Hematopoietic multipotent progenitor cell treated with erythropoietin and hydrocortisone succinate and interleukin-3 and kit ligand, for 15 days (in vitro differentiated cells): ENCODE results near the gene SUV39H1.

Source experiments
- DNase-seq: peaks from one replicate; pipeline ENCODE4 v3.0.0-alpha.2; 2015; ENCODE audit warnings: low spot score

The SUV39H1 gene

DNA sequence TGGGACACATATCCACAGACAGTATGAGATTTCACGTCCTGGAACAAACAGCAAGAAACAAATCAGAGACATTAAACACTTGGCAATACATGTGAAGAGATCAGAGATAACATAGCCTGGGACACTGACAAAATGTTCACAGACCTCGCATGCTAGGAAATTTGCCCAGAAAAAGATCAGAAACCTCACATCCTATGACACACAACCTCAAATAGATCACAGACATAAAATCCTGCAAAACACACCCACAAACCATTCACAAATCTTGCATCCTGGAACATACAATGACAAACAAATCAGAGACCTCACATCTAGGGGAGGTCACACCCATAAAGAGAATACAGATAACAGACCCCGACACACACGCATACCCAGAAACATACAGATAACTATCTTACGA is 18.0 kb downstream of the SUV39H1 start:
- no peak for DNase-seq

DNA sequence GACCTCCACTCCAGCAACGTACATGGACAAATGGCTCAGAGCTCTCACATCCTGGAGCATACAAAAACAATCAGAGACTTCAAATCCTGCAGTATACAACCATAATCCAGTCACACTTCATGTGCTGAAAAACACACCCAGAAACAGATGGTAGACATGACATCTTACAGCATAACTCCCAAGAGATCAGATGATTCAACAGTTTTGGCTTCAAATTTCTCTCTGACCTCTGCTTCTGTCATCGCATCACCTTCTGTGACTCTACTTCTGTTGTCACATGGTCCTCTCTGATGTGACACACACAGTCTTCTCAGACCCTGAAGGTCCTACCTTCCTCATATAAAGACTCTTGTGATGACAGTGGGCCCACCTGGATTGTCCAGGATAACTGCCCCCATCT is 18.5 kb downstream of the SUV39H1 start:
- DNase-seq: peak; percentile 38

DNA sequence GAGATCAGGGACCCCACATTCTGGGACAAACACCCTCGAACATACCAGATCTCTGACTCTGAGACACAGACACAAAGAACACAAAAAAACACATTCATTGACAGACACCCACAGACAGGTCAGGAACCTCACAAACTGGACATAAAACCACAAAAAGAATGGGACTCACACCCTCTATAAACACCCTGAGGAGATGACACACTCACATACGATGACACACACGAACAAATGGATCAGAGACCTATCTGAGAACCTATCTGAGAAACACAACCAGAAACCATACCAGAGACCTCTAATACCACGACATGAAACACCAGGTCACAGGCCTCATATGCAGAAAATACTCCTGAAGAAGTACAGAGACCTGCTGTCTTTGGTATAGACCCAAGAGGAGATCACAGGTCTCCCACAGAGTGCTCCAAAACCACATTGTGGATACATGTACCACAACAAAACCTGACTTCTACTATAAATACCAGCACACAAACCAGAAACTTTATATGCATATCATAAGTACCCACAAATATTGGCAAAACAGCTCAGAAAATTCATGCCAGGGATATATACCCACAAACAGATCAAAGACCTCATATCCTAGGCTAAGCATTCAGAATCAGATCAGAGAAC is 19.5 kb downstream of the SUV39H1 start:
- no peak for DNase-seq

DNA sequence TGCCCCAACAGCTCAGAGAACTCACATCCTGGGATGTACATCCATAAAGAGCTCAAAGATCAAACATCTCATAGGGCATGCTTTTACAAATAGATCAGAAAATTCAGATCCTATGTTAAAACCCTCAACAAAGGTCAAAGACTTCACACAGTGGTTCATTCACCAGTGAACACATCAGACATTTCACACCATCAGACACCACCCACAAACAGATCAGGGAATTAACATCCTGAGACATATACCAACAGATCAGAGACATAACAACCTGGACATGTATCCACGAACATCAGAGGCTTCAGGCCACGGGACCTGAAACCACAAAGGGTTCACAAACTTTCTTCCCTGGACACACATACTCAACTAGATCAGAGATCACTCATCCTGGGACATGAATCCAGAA is 23.4 kb downstream of the SUV39H1 start:
- no peak for DNase-seq

DNA sequence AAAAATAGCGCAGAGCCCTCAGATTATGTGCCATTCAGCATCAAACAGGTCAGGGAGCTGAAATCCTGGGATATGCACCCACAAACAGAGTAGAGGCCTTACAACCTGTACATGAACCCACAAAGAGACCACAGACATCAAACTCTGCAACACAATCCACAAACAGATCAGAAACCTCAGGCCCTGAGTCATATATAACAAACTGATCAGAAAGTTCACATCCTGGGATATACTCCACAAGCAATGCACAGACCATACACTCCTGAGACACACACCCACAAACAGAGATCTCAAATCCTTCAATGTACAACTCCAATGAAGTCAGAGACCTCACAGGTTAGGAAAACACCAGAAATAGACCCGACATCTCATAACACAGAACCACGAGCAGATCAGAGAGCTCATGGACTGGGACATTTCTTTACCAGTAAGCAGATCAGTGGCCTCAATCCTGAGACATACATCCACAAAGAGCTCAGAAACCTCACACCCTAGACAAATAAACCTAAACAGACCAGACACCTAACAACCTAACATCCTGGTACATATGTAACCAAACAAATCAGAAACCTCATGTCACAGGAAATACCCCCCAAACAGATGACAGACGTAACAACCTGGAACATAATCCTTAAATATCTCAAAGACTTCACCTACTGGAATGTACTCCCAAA is 24.2 kb downstream of the SUV39H1 start:
- DNase-seq: no peak

DNA sequence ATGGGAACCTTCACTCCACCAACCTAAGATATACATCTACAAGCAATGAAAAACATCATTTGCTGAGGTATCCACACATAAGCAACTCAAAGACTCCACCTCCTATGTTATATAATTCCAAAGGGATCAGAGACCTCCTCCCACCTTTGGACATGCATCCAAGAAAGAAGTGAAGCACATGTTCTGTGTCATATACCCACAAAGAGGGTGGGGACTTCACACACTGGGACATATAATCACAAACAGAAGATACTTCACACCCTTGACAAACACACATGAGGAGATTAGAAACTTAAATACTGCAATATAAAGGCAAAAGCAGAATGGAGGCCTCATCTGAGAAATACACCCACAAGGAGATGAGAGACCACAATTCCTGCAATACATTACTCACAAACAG is 25.4 kb downstream of the SUV39H1 start:
- no peak for DNase-seq

DNA sequence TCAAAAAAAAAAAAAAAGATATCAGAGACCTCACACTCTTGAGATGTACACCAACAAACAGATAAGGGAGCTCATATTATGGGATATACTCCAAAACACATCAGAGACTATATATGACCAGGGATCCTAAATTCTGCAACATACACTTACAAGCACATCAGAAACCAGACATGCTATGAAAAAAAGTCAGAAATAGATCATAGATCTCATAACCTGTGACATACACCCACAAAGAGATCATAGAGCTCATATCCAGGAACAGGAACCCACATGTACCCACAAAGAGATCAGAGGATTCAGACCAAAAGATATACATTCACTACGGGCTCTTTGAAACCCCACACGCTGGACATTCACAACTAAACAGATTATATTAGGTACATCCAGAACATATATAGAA is 30.1 kb downstream of the SUV39H1 start:
- DNase-seq: no peak

DNA sequence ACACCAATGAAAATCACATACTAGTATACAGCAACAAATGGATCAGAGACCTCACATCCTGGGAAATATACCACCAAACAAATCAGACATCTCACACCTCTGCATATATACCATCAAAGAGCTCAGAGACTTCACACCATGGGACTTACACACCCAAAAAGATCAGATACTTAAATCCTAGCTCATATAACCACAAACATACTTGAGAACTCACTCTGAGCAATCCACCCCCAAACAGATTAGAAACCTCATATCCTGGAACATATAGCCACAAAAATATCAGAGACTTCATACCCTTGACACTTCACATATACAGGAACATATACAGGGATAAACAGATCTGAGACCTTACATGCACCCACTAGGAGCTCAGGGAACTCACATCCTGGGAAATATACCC is 32.1 kb downstream of the SUV39H1 start:
- DNase-seq: no peak

DNA sequence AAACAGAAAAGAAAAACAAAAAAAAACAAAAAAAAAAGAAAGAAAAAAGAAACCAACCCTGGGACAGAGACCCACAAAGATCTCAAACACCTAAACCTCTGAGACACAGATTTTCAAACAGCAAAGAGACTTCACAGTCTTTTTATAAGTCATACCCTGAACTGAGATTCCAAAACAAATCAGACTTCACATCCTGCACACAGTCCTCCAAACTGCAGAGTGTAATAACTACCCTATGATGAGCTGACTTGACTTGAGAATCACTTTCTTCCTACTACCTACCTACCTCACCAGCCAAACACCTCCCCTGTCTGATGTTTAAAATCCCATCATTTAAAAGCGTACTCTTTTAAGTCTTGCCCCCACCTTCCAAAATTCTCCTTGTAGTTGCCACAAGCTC is 39.8 kb downstream of the SUV39H1 start:
- no peak for DNase-seq

DNA sequence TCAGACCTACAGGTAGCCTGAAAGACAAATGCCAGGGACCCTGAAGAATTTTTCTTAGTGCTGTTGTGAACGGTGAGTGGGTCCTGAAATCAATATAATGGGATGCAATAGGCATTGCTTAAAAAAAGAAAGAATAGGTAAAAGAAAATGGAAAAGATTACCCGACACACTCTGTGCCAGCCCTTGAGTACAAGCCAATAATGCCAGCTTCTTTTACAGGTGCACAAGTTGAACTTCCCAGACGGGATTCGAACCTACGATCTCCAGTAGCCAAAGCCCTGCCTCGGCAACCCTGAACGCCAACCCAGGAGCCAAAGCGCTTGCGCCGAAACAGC is 40.3 kb downstream of the SUV39H1 start:
- no peak for DNase-seq

DNA sequence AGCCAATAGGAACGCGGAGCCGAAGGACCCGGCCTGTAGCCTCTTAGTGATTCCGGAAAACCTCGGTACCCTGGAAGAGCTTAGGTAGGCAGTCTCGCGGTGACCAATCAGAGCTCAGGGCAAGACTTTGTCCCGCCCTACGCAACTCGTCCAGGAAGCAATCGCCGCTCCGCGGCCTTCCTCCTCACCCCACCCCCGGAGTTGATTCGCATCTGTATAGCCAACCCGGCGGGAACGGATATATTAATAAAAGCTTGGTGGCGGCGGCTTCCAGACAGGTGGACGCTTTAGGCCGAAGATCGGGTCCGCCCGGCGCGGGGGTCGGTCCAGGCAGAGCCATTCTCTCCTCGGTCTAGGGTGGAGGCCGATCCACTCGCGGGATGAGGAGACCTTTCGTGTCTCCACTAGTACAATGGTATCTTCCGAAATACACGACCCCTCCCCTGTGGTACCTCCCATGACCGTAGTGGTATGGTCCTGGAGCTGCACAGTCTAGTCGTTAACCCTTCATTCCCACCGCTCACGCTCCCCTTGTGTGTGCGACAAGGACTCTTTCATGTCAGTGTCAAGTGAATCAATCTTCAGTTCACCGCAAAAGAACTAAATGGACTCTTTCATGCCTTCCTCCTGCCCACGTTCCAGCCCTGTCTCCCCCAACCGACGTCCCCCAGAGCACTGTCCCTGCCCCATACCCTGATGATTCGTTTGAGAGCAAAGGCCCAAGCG is 40.8 kb downstream of the SUV39H1 start:
- peak; percentile 93 for DNase-seq

DNA sequence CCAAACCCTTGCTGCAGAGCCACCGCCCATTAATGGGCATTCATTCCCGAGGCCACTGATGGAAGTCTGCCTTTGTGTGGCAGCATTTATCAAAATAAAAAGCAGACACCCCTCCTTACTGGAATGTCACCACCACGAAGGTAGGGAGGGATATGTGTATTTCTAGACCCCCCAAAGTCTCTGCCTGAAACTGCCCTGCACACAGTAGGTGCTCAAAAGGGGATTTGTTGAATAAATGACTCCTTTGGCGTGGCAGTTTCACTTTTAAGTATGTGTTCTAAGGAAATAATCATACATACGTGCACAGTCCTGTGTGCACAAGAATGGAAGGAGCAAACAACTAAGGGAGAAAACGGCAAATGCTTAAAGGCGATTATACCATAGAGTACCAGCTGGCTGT is 41.4 kb downstream of the SUV39H1 start:
- DNase-seq: peak; percentile 14

DNA sequence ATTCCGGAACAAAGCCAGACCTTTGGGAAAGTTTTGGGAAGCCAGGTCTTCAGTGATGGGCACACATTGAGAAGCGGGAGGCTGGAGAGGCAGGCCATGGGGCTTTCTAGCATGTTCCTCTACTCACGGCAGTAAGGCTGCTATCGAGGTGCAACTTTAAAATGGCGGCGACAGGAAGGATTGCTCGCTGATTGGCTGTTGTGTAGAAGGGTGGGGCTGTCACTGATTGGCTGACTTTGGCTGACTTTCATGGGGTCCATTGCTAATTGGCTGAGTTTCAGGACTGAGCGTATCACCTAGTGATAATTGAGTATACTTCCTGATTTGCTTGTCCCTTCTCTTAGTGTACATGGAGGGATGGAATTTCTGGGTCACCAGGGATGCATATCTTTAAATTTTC is 45.3 kb downstream of the SUV39H1 start:
- no peak for DNase-seq

DNA sequence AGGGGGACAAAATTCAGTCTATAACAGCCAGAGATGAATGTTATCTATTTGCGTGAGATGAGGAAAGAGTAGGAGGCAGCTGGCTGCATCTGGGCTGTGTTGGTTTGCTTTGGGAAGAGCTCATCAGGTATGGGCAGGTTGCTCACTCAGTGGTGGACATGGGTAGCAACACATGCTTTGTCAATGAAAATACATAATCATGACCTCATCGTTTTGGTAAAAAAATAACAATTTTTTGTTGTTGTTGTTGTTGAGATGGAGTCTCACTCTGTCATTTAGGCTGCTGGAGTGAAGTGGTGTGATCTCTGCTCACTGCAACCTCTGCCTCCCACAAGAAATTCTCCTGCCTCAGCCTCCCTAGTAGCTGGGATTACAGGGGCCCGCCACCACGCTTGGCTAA is 48.7 kb downstream of the SUV39H1 start:
- DNase-seq: no peak

DNA sequence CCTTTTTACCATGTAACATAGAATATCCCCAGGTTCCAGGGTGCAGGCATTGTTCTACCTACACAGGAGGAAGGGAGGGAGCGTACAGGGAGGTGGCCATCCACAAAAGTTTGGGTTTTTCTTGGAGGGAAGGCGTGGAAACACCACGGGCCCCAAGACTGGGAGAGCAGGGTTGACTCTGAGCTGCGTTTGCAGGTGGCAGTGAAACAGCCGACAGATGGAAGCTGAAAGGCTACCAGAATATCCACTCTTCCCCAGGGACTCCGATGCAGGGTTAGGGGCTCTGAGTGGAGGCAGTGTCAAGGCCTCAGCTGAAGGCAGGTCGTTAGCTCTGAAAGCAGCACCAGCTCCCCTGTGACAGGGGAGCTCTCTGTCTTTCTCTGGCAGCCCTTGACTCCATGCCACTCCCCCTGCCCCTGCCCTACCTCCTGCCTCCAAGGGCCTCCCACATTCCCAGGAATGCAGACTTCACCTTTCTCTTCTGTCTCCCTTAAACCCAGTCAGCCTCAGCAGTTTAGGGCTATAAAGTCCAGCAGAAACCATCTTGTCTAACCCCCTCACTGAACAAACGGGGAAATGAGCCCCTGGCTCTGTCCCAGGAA is 51.0 kb downstream of the SUV39H1 start:
- DNase-seq: no peak

DNA sequence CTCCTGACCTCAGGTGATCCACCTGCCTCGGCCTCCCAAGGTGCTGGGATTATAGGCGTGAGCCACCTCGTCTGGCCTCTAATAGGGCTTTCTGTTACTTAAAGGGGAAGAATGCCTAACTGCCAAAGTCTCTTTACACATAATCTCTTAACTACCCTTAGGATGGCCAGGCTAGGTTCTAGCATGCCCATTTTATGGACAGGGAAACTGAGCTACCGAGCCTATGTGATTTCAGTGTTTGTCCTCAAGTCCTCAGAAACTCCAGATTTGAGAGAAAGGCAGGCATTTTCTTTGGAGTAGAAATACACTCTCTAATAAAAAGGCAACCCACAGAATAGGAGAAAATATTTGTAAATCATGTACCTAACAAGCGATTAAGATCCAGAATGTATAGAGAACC is 52.6 kb downstream of the SUV39H1 start:
- DNase-seq: no peak

DNA sequence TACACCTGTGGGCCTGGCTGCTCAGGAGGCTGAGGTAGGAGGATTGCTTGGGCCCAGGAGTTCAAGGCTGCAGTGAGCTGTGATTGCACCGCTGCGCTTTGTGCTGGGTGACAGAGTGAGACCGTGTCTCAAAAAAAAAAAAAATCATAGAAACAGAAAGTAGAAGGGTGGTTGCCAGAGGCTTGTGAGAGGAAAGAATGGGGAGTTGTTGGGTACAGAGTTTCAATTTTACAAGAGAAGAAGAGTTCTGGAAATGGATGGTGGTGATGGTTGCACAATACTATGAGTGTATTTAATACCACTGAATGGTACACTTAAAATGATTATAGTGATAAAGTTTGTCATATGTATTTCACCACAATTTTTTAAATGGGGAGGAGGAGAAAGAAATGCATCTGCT is 54.8 kb downstream of the SUV39H1 start:
- DNase-seq: no peak

DNA sequence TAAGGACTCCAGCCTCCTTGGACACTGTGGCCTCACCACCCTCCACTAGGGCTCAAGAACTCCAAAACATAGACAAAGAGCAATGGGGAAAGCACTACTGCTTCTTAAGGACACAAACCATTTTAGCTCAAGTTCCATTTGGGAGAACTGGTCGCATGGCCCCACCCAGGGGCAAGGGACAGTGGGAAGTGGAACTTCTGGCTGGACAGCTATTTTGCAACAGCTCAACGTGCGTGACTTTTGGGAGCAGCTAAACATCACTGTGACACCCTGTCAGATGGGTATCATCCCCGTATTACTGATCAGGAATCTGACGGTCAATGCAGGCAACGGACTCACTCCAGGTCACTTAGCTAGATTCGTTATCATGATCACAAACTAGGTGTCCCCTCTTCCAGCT is 56.0 kb downstream of the SUV39H1 start:
- no peak for DNase-seq

DNA sequence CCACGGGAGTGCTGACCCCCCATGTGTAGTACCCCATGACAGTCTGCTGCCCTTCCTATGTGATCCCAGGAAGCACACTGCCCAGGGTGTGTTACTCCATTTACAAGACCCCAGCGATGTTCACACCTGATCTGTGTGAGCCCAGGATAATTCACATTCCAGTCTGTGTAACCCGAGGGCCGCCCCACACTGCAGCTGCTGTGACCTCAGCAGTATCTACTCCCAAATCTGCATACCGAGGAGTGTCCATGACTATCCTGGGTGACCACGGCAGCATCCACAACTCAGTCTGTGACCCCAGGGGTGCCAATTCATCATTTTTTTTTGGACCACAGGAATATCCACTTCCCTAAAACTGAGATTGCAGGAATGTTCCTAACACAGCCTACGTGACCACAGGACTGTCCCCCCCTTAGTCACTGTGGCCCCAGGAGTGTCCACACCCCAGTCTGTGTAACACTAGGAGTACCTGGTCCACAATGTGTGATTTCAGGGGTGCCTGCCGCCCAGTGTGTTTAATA is 57.2 kb downstream of the SUV39H1 start:
- DNase-seq: no peak

DNA sequence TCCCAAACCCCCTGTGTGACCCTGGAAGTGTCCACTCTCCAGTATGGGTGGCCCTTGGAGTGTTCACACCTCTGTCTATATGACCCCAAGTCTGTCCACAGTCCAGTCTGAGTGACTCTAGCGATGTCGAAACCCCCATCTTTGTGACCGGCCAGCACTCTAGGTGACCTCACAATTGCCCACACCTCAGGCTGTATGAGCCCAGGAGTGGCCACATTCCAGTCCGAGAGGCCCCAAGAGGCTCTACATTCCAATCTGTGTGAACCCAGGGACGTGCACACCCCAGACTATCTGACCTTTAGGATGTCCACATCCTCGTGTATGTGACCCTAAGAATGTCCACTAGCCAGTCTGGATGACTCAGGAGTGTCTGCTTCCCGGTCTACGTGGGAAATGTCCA is 57.7 kb downstream of the SUV39H1 start:
- DNase-seq: no peak
